Endothelial cell of umbilical vein (primary cell): ENCODE results near the gene PNPLA7.

ENCODE experiments used
- MYC ChIP-seq: IDR thresholded peaks from one replicate; pipeline ENCODE4 v1.6.1; 2011; ENCODE audit warnings: mild to moderate bottlenecking, low read depth, low read length
- POLR2A ChIP-seq: IDR thresholded peaks from 2 replicates; pipeline ENCODE4 v1.6.1; 2012; ENCODE audit warnings: low read depth, mild to moderate bottlenecking, control low read depth, low read length
- TF ChIP-seq, protein P1 (sequence below), 2 donors: IDR thresholded peaks; 1 replicate in 1 of 2; 2 replicates in 1 of 2; pipeline ENCODE4 v1.5.1; 2011; ENCODE audit warnings: low read length in 2 of 2, mild to moderate bottlenecking in 2 of 2, moderate library complexity in 2 of 2, control low read depth in 1 of 2, inconsistent platforms in 1 of 2, low read depth in 1 of 2; ENCODE audit not compliant: insufficient read depth in 1 of 2; ENCODE audit errors: extremely low read depth in 1 of 2

DNA sequence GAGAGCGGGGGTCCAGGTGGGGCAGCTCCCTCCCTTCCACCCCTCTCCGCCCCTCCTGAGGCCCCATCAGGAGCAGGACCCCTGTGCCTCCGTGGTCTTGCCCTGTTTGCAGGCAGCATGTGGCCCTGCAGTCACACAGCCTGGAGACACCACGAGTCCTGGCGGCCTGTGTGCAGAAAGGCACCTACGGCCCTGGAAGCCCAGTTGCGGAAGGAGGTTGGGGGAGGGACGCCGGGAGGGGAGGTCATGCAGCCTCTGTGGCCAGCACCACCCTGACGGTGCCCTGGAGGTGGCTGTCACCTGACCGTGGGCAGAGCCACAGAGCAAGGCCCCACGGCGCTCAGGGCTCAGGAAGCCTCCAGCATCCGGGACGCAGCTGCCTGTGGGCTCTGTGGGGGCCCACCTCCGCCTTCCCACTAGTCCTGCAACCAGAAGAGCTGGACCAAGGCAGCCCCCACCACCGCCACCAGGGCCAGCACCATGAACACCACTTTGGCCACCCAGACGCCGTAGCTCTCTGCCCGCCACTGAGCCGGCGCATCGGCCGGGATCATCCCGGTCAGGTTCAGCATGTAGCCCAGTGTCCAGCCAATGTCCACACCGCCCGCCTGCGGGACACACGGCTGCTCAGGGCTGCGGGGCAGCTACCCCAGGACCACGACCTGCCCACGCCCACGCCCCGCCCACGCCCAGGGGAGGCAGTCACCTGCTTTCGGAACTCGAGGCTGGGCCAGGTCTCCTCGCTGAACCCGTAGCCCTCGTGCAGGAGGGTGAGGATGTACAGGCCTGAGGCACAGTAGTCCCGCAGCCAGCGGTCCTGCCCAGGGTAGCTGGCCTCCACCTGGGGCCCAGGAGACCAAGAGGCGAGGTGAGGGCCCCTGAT lies 115.5 kb downstream of the PNPLA7 start:
- TF ChIP-seq MYC (no peak), POLR2A (no peak)
- TF ChIP-seq, protein P1, sequence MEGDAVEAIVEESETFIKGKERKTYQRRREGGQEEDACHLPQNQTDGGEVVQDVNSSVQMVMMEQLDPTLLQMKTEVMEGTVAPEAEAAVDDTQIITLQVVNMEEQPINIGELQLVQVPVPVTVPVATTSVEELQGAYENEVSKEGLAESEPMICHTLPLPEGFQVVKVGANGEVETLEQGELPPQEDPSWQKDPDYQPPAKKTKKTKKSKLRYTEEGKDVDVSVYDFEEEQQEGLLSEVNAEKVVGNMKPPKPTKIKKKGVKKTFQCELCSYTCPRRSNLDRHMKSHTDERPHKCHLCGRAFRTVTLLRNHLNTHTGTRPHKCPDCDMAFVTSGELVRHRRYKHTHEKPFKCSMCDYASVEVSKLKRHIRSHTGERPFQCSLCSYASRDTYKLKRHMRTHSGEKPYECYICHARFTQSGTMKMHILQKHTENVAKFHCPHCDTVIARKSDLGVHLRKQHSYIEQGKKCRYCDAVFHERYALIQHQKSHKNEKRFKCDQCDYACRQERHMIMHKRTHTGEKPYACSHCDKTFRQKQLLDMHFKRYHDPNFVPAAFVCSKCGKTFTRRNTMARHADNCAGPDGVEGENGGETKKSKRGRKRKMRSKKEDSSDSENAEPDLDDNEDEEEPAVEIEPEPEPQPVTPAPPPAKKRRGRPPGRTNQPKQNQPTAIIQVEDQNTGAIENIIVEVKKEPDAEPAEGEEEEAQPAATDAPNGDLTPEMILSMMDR (IDR thresholded peaks at IDR 0.05; ENCODE audit: extremely low read depth in 1 of 2, insufficient read depth in 1 of 2, low read depth in 1 of 2, low read length in 2 of 2) = no peak
